NK-92 (cell line): ENCODE measurements around the gene BSDC1.
"Not testable (repeated sequence)": the region's sequence is repeated elsewhere in the genome, so short reads cannot be mapped to it uniquely, and the experiment has no call there.

Source experiments
- DNase-seq: peaks from one replicate; lab custom pipeline; 2025; ENCODE audit not compliant: unreplicated experiment; lab: John Stamatoyannopoulos, UW

Gene BSDC1

GRCh38 chr1:32361308-32361673, 33.0 kb downstream of the BSDC1 start:
- no peak for DNase-seq

DNA sequence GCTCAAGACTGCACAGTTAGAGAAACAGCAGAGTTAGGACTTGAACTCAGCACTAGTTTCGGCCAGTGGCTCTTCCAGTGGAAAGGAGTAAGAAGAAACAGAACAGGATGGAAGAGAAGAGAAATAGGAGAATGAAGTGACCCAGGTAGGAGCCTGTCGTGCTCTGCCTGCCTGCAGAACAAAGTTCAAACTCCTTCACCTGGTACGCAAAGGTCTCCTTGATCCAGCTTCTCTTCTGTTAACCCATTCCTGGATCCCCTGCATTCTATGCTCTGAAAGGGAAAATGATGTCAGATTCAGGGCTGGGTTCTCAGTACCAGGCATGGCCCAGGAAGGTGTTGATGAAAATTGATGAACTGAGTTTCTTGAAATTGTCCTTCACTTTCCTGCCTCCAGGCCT, 35.8 kb downstream of the BSDC1 start:
- no peak for DNase-seq

DNA sequence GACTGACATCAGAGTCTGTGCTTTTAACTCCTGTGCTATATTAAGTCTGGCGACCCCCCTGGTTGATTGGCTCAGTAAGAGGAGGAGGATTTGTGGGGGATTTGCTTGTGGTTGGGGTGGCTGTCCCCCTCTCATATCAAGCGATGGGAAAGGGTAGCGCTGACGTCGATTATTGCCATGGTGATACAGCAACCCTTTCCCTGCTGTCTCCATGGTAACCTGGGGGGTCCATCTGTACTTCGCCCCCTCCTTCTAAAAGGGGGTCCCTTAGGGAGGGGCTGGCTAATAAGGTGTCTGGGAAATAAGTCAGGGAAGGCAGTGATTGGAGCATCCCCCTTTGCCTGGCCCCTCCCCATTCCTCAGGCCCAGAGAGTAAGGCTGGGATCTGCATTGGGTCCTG, 36.6 kb downstream of the BSDC1 start:
- DNase-seq = no peak

- no peak for DNase-seq
Observed at GRCh38 chr1:32356478-32356877, 37.8 kb downstream of the BSDC1 start.

DNA sequence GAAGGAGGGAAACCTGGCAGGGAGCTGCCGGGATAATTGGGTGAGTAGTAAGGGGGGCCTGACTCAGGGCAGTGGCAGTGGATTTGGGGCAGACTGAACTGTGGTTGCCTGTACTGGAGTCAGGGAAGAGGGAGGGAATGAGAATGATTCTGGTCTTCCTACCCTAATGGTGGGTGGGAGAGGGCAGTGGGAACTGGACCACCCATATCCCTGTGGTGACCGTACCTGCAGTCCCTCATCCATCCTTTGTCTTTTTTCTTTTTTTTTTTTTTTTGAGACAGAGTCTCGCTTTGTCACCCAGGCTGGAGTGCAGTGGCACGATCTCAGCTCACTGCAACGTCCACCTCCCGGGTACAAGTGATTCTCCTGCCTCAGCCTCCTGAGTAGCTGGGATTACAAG, 38.5 kb downstream of the BSDC1 start:
- not testable (repeated sequence) for DNase-seq

- DNase-seq = no peak
Observed at GRCh38 chr1:32353886-32354570, 40.2 kb downstream of the BSDC1 start.

DNA sequence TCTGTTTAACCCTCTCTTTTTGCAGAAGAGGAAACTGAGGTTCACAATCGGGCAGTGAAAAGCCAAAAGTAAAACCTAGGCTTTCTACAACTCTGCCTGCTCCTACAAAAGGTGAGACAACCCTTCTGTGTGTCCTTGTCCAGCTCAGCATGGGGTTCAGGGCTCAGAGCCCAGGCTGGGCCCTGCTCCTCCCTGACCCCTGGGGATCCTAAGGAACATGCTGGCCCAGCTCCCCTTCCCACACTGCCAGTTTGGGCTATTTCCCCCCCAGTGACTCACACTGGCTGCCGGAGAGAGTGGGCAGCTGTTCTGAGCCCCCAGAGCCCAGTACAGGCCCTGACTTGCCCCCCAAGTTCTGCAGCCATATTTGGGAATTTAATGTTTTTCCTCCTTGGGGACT, 40.8 kb downstream of the BSDC1 start:
- DNase-seq = no peak

DNA sequence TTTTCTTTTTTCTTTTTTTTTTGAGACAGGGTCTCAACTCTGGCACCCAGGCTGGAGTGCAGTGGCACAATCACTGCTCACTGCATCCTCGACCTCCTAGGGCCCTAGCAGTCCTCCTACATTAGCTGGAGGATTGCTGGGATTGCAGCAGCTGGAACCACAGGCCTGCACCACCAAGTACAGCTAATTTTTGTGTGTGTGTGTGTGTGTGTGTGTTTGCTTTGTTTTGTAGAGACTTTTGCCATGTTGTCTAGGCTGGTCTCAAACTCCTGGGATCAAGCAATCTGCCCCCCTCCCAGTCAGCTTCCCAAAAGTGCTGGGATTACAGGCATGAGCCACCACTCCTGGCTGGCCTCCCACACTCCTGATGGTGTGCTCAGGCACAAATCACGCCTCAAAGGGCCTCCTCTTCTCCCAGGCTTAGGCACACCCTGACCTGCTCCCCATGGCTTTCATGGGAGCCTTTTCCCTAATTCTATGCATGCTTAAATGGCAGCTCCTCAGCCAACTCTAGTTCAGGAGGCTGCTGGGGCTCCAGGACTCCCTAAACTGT, 41.3 kb downstream of the BSDC1 start:
- DNase-seq = no peak

DNA sequence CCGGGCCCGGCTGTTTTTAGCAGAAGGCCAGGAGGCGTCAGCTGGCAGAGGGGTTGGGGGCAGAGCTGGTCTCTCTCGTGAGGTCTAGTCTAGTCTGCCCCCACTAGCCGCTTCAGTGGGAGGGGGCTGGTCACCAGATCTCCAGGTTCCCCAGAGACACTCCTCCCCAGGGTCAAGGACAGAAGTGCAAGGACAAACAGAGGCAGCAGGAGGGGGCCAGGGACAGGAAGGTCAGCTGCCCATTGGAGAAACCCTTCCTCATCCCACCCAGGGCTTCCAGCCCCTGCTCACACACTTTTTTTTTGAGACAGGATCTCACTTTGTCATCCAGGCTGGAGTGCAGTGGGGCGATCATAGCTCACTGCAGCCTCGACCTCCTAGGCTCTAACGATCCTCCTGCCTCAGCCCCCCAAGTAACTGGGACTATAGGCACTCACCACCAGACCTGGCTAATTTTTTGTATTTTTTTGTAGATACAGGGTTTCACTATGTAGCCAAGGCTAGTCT, 41.9 kb downstream of the BSDC1 start:
- no peak for DNase-seq

DNA sequence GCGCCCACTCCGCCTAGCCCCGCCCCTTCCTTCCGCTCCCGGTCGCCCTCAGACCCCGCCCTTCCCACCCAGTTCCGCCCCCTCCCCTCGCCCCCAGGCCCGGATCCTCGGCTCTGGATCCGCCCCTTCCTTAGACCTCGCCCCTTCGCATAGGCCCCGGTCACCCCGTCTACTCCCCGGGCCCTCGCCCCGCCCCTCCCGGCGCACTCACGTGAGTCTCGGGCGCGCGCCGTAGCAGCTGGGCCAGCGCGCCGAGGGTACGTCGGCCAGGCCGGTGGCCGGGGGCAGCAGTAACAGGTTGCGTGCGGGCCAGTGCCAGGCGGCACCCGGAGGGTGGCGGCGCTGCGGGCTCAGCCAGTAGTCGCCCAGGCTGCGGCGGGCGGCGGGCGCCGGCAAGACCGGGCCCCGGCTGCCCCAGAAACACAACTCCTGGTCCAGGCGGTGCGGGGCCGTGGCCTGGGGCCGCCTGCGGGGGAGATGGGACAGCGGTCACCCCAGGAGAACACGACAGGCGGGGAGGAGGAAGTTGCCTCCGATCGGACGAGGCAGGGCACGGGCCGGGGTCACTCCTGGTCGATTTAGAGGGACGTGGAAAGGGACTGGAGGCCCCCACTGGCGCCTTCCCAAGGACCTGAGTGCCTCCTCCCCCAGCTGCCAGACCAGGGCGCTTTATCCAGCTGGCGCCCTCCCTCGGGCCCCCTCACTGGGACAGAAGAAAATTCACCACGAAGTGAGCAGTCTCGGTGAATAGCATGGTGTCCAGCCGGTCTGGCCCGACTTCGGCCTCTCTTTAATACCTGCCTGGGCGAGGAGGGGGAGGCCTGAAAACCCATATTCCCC, 42.6 kb downstream of the BSDC1 start:
- no peak for DNase-seq

DNA sequence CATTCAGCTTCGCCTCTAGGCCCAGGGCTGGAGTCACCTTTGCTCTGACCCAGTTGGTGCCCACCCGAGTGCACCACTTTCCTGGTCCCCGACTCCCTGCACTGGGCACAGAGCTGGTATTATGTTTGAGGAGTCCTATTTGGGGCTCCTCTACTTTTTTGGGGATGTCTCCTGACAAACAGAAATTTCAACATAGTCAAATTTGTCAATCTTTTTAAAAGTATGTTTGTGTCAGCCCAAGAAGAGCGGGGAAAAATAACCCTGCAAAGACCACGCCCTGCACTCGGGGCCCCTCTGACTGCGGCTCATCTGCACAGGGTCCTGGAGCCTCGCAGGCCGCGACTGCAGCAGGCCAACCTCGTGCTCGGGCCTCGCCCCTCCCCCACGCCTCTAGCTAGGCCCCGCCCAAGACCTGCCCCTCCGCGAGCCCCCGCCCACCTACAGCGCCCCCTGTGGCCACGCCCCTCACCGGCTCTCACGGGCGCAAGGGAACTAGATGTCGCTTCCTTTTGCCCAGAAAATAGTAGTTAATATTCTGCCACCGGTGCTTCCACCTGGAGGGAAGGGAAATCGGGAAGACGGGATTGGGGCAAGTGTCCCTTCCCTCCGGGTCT, 43.3 kb downstream of the BSDC1 start:
- no peak for DNase-seq

DNA sequence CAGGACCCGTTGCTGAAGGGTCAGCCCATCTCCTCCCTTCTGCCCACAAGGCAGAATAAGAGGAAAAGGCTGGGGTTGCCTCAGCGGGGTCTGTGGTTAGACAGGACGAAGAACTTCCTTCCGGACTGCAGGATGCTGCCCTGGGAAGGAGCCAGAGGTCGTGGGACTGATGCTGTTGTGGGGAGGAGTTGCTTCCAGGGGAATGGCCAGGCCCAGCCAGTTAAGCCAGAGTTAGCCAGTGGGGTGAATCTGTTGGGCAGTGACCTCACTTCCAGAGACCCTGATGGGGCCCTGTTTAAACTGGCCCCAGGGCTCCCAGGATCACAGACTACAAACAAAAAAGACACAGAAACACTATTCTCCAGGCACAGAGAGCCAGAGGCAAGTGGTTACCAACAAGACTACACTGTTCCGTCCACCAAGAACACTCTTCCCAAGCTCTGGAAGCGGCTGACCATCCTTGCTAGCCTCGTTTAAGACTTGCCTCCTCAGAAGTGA, 45.0 kb downstream of the BSDC1 start:
- no peak for DNase-seq

DNA sequence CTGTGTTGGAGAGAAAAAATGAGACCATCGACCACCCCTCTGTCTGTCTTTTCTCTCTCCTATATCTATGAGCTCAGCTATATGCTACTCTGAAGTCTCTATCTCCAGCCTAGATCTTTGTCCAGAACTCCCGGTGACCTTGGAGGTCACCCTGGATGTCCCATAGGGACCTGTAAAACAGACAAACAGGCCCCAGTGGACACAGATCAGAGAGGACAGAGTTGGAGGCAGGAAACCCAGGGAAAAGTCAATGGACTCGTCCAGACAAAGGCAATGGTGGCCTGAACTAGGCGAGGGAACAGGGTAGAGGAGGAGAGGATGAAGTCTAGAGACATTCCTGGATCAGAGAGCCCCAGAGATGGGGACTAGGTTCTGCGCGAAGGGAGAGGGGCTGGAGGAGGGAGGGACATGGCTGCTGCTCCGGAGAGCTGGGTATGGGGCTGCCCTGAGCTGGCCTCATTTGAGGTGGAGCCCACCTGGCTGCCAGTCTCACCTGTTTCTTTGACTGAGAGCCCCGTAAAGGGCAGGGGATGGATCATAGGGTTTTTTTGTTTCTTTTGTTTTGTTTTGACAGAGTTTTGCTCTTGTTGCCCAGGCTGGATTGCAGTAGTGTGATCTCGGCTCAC, 47.6 kb downstream of the BSDC1 start:
- DNase-seq = no peak

- DNase-seq = no peak
Observed at GRCh38 chr1:32345289-32345827, 48.9 kb downstream of the BSDC1 start.

DNA sequence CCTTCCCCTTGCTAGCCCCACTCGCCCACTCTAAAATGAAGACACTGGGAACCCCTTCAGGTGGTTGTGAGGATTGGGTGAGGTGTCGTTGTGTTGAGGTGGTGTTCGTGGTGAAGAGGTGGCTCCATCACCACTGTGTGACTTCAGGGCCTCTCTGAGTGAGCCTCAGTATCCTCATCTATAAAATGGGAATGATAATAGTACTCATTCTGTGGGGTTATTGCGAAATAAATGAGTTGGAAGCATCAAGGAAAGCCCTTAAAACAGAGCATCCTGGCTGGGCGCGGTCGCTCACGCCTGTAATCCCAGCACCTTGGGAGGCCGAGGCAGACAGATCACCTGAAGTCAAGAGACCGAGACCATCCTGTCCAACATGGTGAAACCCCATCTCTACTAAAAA, 51.5 kb downstream of the BSDC1 start:
- no peak for DNase-seq

- DNase-seq = no peak
Observed at GRCh38 chr1:32341971-32342370, 52.3 kb downstream of the BSDC1 start.

DNA sequence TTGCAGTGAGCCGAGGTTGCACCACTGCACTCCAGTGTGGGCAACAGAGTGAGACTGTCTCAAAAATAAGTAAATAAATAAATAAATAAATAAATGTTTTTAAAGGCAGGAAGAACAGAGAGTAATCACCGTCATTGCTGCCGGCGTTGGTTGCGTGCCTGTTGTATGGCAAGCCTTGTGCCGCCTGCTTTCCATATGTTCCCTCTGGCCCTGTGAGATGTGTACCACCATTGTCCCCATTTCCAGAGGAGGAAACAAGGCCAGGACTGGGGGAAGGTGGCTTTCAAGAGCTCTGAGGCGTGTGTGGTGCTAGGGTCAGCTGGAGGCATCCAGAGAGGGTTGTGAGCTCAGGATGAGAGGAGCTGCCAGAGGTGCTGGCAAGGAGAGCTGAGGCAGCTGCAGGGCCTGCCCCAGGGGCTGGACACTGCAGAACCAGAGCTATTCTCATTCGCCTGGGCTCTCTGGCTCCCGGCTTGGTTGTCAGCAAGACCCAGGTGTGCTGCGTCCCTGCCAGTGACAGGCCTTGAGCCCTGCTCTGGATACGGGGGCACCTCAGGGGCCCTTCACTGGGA, 53.0 kb downstream of the BSDC1 start:
- no peak for DNase-seq

GRCh38 chr1:32339363-32339978, 54.8 kb downstream of the BSDC1 start:
- no peak for DNase-seq

DNA sequence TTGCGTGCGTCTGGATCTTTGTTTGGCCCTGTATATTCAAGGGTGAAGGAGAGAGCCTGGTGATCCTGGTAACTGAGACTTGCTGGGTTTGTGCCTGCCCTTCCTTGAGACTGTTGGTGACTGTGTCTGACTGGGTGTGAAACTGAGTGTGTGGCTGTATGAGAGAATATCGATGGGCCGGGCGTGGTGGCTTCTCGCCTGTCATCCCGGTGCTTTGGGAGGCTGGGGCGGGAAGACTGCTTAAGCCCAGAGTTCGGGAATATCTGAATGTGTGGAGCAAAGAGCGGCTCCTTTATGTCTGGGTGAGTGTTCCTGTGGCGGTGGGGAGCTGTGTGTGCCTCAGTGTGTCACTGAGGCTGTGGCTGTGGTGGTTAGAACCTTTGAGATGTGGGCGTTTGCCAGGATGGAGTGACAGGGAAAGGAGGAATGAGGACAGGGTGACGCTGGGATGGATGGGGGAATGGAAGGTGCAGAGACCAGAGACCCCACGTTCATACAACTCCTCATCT, 55.5 kb downstream of the BSDC1 start:
- no peak for DNase-seq
